ENCODE results near the gene MDK. TPM values are rescaled to one million over a fixed set of nuclear protein-coding genes. Genes with fewer than 3 reads are reported as not detected.
"Not testable (repeated sequence)": the region's sequence is repeated elsewhere in the genome, so short reads cannot be mapped to it uniquely, and the experiment has no call there.

Gene MDK
- total RNA-seq, 1 experiment from 2014 or later, result 286 TPM

DNA sequence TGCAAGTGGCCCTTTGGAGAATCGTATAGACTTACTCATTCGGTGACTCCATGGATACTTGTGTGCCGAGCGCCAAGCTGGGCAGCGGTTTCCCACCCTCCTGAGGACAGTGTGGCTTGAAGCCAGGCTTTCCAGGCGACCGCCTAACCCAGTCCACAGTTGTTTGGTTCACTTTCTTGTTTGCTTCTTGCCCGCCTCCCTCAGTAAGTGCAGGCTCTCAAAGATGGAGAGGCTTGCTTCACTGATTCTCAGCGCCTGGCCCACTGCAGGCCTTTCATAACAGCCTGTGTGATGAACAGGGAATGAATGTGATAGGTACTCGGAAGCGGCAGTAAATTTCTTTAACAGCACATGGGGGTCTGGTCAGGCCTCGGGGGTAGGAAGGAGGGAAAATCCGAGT, 11.2 kb upstream of the MDK start:
- intact Hi-C loops (cut with micrococcal nuclease), result no loop called here
- H3K9me2 ChIP-seq (ENCODE audit: insufficient read depth), result no peaks in the 10 kb centered on the region
- ATAC-seq (no peak), DNase-seq (ENCODE audit: low read depth, low spot score) (no peak)
- no peak overlapping the region for H3K4me3 ChIP-seq (replicated peaks in 1 of 2; ENCODE audit: low read depth in 1 of 2, low read length in 2 of 2)
- ChIA-PET CTCF (no interaction called here), RAD21 (ENCODE audit: low non-redundant PET in 1 of 2, low total read pairs in 2 of 2, uncharacterized antibody in 2 of 2, unreplicated experiment in 2 of 2) (no interaction called here), POLR2A (no interaction called here)
- H3K36me3 ChIP-seq (ENCODE audit: control insufficient read depth in 1 of 2, insufficient read depth in 2 of 2, low read length in 2 of 2), result peaks cover 5 to 12% of the 10 kb centered on the region in 2 experiments; a peak in 3 of 4 replicates
- no peak overlapping the region for H3K9ac ChIP-seq (ENCODE audit: low read length)
- no peaks in the 10 kb centered on the region for H3K27me3 ChIP-seq (ENCODE audit: insufficient read depth, low read length)
- BruUV-seq (replicated peaks), result no TSS peak
- no peak overlapping the region for H2AFZ ChIP-seq (ENCODE audit: low read depth, low read length, poor library complexity, severe bottlenecking)
- peaks cover 0 to 22% of the 10 kb centered on the region in 2 experiments; a peak in 2 of 4 replicates for H3K4me1 ChIP-seq (ENCODE audit: control insufficient read depth in 1 of 2, insufficient read depth in 2 of 2, low read length in 2 of 2)
- TF ChIP-seq, protein P1, sequence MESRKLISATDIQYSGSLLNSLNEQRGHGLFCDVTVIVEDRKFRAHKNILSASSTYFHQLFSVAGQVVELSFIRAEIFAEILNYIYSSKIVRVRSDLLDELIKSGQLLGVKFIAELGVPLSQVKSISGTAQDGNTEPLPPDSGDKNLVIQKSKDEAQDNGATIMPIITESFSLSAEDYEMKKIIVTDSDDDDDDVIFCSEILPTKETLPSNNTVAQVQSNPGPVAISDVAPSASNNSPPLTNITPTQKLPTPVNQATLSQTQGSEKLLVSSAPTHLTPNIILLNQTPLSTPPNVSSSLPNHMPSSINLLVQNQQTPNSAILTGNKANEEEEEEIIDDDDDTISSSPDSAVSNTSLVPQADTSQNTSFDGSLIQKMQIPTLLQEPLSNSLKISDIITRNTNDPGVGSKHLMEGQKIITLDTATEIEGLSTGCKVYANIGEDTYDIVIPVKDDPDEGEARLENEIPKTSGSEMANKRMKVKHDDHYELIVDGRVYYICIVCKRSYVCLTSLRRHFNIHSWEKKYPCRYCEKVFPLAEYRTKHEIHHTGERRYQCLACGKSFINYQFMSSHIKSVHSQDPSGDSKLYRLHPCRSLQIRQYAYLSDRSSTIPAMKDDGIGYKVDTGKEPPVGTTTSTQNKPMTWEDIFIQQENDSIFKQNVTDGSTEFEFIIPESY (IDR thresholded peaks at IDR 0.05; ENCODE audit: extremely low read depth, insufficient replicate concordance, low read length), result no peak
- H3K4me2 ChIP-seq (ENCODE audit: low read length), result no peak overlapping the region
- H3K27ac ChIP-seq (ENCODE audit: low read depth, low read length), result peak overlapping the region; percentile 37; the same call in 1 of the 2 replicates
- H4K20me1 ChIP-seq (ENCODE audit: insufficient read depth), result no peaks in the 10 kb centered on the region
- H3K79me2 ChIP-seq (ENCODE audit: insufficient read depth, low read length), result no peaks in the 10 kb centered on the region; the same call in 1 of the 2 replicates
- H3K9me3 ChIP-seq (ENCODE audit: control insufficient read depth in 1 of 2, insufficient read depth in 1 of 2, low read depth in 1 of 2, low read length in 2 of 2), result no peaks in the 10 kb centered on the region

DNA sequence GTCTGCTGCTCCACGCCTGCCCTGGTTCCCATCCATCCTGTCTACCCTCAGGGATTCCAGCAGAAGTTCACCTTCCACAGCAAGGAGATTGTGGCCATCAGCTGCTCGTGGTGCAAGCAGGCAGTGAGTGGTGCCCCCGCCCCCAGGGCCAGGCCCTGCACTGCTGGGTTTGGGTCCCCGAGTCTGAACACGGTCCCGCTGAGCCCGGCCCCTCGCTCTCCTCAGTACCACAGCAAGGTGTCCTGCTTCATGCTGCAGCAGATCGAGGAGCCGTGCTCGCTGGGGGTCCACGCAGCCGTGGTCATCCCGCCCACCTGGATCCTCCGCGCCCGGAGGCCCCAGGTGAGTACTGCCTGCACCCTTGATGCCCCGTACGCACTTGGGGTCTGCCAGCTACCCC, 10.2 kb upstream of the MDK start:
- H4K20me1 ChIP-seq (ENCODE audit: insufficient read depth); H3K9me3 ChIP-seq (ENCODE audit: control insufficient read depth in 1 of 2, insufficient read depth in 1 of 2, low read depth in 1 of 2, low read length in 2 of 2); H3K9ac ChIP-seq (ENCODE audit: low read length); DNase-seq (ENCODE audit: low read depth, low spot score); intact Hi-C loops (cut with micrococcal nuclease); H3K27ac ChIP-seq (ENCODE audit: low read depth, low read length); H3K27me3 ChIP-seq (ENCODE audit: insufficient read depth, low read length); H3K9me2 ChIP-seq (ENCODE audit: insufficient read depth); H2AFZ ChIP-seq (ENCODE audit: low read depth, low read length, poor library complexity, severe bottlenecking); RAD21 ChIA-PET (ENCODE audit: low non-redundant PET in 1 of 2, low total read pairs in 2 of 2, uncharacterized antibody in 2 of 2, unreplicated experiment in 2 of 2); BruUV-seq (replicated peaks); ATAC-seq; H3K79me2 ChIP-seq (ENCODE audit: insufficient read depth, low read length); POLR2A ChIA-PET; CTCF ChIA-PET; H3K4me3 ChIP-seq (replicated peaks in 1 of 2; ENCODE audit: low read depth in 1 of 2, low read length in 2 of 2); H3K4me2 ChIP-seq (ENCODE audit: low read length): not testable (repeated sequence)
- Histone ChIP-seq H3K36me3 (ENCODE audit: control insufficient read depth in 1 of 2, insufficient read depth in 2 of 2, low read length in 2 of 2) (peaks cover 5 to 12% of the 10 kb centered on the region in 2 experiments; a peak in 3 of 4 replicates), H3K4me1 (ENCODE audit: control insufficient read depth in 1 of 2, insufficient read depth in 2 of 2, low read length in 2 of 2) (peaks cover 0 to 22% of the 10 kb centered on the region in 2 experiments; a peak in 2 of 4 replicates)
